Ecto neural progenitor cell (in vitro differentiated cells): ENCODE measurements around the gene EPC2.
A peak's percentile ranks its signal among the peaks of the same experiment; 100 is the strongest.
"Not testable (repeated sequence)": the region's sequence is repeated elsewhere in the genome, so short reads cannot be mapped to it uniquely, and the experiment has no call there.

Experiments
- DNase-seq: peaks from one replicate; pipeline ENCODE4 v3.0.0-alpha.2; 2018; ENCODE audit warnings: low spot score

EPC2 gene

GRCh38 chr2:148642112-148642744 lies 2.3 kb upstream of the EPC2 start:
- DNase-seq, result no peak

GRCh38 chr2:148642891-148643416 lies 1.6 kb upstream of the EPC2 start:
- no peak for DNase-seq

- DNase-seq, result no peak
Observed at GRCh38 chr2:148643421-148643820, 1.1 kb upstream of the EPC2 start.

GRCh38 chr2:148644883-148645538 lies 460 bp downstream of the EPC2 start:
- peak; percentile 96 for DNase-seq

GRCh38 chr2:148645539-148646230 lies 1.1 kb downstream of the EPC2 start:
- DNase-seq, result peak; percentile 72

- no peak for DNase-seq
Observed at GRCh38 chr2:148646231-148646559, 1.6 kb downstream of the EPC2 start.

- DNase-seq, result not testable (repeated sequence)
Observed at GRCh38 chr2:148647711-148648110, 3.2 kb downstream of the EPC2 start.

- no peak for DNase-seq
Observed at GRCh38 chr2:148649936-148650335, 5.4 kb downstream of the EPC2 start.

GRCh38 chr2:148650881-148651280 lies 6.3 kb downstream of the EPC2 start:
- no peak for DNase-seq

GRCh38 chr2:148651972-148652371 lies 7.4 kb downstream of the EPC2 start:
- DNase-seq, result no peak

- no peak for DNase-seq
Observed at GRCh38 chr2:148653437-148653836, 8.9 kb downstream of the EPC2 start.

- no peak for DNase-seq
Observed at GRCh38 chr2:148654435-148654834, 9.9 kb downstream of the EPC2 start.

GRCh38 chr2:148656516-148656915 lies 12.0 kb downstream of the EPC2 start:
- DNase-seq, result no peak

GRCh38 chr2:148658807-148659722 lies 14.5 kb downstream of the EPC2 start:
- DNase-seq, result no peak

GRCh38 chr2:148660999-148661398 lies 16.4 kb downstream of the EPC2 start:
- no peak for DNase-seq

GRCh38 chr2:148662332-148662731 lies 17.8 kb downstream of the EPC2 start:
- DNase-seq, result not testable (repeated sequence)

- no peak for DNase-seq
Observed at GRCh38 chr2:148664229-148664628, 19.7 kb downstream of the EPC2 start.

- no peak for DNase-seq
Observed at GRCh38 chr2:148666555-148666954, 22.0 kb downstream of the EPC2 start.

GRCh38 chr2:148667113-148667836 lies 22.7 kb downstream of the EPC2 start:
- DNase-seq, result no peak

GRCh38 chr2:148670773-148671172 lies 26.2 kb downstream of the EPC2 start:
- no peak for DNase-seq
